Common myeloid progenitor, CD34-positive (primary cell): ENCODE results near the gene MPIG6B.
A peak's percentile ranks its signal among the peaks of the same experiment; 100 is the strongest.

Experiments used
- CTCF ChIA-PET: fragments of 350-600 bp; sonication (Branson Sonifier 250); formaldehyde crosslinking; loops from one replicate; lab custom pipeline; 2021; ENCODE audit warnings: antibody characterized with exemption; lab: Charles Lee
- POLR2A ChIA-PET: fragments of 350-600 bp; sonication (Branson Sonifier 250); formaldehyde crosslinking; loops from one replicate; lab custom pipeline; 2021; ENCODE audit warnings: antibody characterized with exemption; lab: Charles Lee
- DNase-seq, 3 donors: peaks; one replicate each; pipeline versions ENCODE4 v3.0.0 to v3.0.0-alpha.2; 2013
- H3K27ac ChIP-seq, 2 experiments: 1 replicate in 1 of 2; 2 replicates in 1 of 2; pipeline ENCODE4 v1.7.0; 2013; ENCODE audit warnings: inconsistent platforms in 2 of 2, low read length in 2 of 2, mild to moderate bottlenecking in 2 of 2, low read depth in 1 of 2, moderate library complexity in 1 of 2; ENCODE audit not compliant: severe bottlenecking in 2 of 2, insufficient read depth in 1 of 2, poor library complexity in 1 of 2
- H3K27me3 ChIP-seq, 5 experiments: replicated peaks in 2 of 5; 1 replicate in 3 of 5; 2 replicates in 2 of 5; pipeline versions ENCODE4 v1.6.1 to v1.7.0; 2013; ENCODE audit warnings: low read length in 4 of 5, mild to moderate bottlenecking in 2 of 5, moderate library complexity in 2 of 5, inconsistent platforms in 1 of 5; ENCODE audit not compliant: insufficient read depth in 5 of 5, control insufficient read depth in 4 of 5
- H3K36me3 ChIP-seq, 4 experiments: 1 replicate in 2 of 4; 2 replicates in 2 of 4; pipeline versions ENCODE4 v1.6.1 to v1.7.0; 2013; ENCODE audit warnings: low read length in 3 of 4, control low read depth in 1 of 4, mild to moderate bottlenecking in 1 of 4; ENCODE audit not compliant: control insufficient read depth in 4 of 4, insufficient read depth in 4 of 4
- H3K4me1 ChIP-seq, 4 experiments: 1 replicate in 3 of 4; 2 replicates in 1 of 4; pipeline versions ENCODE4 v1.6.1 to v1.7.1; 2013; ENCODE audit warnings: low read length in 3 of 4, mild to moderate bottlenecking in 3 of 4, control low read depth in 1 of 4, inconsistent platforms in 1 of 4, moderate library complexity in 1 of 4; ENCODE audit not compliant: control insufficient read depth in 4 of 4, insufficient read depth in 4 of 4; ENCODE audit errors: control extremely low read depth in 1 of 4
- H3K4me3 ChIP-seq, 7 experiments: 1 replicate in 4 of 7; 2 replicates in 3 of 7; pipeline versions ENCODE4 v1.5.1 to v1.7.0; 2013; ENCODE audit warnings: mild to moderate bottlenecking in 7 of 7, low read length in 6 of 7, moderate library complexity in 6 of 7, inconsistent platforms in 2 of 7, low read depth in 2 of 7, control low read depth in 1 of 7; ENCODE audit not compliant: insufficient read depth in 4 of 7, control insufficient read depth in 1 of 7; ENCODE audit errors: extremely low read depth in 1 of 7
- H3K9me3 ChIP-seq, 5 experiments: 1 replicate in 4 of 5; 2 replicates in 1 of 5; pipeline versions ENCODE4 v1.6.1 to v1.7.1; 2013; ENCODE audit warnings: low read length in 4 of 5, mild to moderate bottlenecking in 2 of 5, inconsistent platforms in 1 of 5, low read depth in 1 of 5, moderate library complexity in 1 of 5; ENCODE audit not compliant: control insufficient read depth in 4 of 5, insufficient read depth in 2 of 5; ENCODE audit errors: control extremely low read depth in 1 of 5
- WGBS: methylation state at CpG from one replicate; pipeline ENCODE4 v1.1.5; 2013; ENCODE audit not compliant: insufficient coverage; 5-methylcytosine and 5-hydroxymethylcytosine counted together

The MPIG6B gene

DNA sequence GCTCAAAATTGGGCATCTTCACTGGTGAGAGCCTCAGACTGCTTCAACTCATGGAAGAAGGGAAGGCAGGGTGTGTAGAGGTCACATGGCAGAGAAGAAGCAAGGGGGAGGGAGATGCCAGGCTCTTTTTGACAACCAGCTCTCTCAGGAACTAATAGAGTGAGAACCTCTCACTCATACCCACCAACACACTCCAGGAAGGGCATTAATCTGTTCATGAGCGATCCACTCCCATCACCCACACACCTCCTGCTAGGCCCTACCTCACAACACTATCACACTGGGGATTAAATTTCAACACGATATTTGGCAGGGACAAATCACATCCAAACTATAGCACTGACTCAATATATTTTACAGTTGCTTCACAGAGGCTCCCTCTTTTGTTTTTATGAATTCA, 18.6 kb downstream of the MPIG6B start:
- Histone ChIP-seq H3K4me1 (peaks cover 15 to 42% (median 35%) of the 10 kb centered on the region in 4 experiments), H3K27ac (peak overlapping the region in 1 of 2 experiments; percentile 52), H3K4me3 (no peak overlapping the region), H3K27me3 (no peaks in the 10 kb centered on the region), H3K9me3 (no peaks in the 10 kb centered on the region), H3K36me3 (peaks cover 6 to 34% (median 18%) of the 10 kb centered on the region in 4 experiments)
- WGBS = 100% methylated on average over 1 of the region's 2 CpGs
- no peak for DNase-seq
- ChIA-PET CTCF (interaction anchor here (0.9 to 19.7 kb wide), 7 partner anchors 10 to 89 kb away, joined by 3 to 268 read pairs (median 4); partner anchors contain the start of genes DDAH2 and SAPCD1), POLR2A (interaction anchor here (0.6 to 2.6 kb wide), 3 partner anchors 14 to 20 kb away, joined by 3 to 10 read pairs (median 3); no protein-coding TSS in a partner anchor)

DNA sequence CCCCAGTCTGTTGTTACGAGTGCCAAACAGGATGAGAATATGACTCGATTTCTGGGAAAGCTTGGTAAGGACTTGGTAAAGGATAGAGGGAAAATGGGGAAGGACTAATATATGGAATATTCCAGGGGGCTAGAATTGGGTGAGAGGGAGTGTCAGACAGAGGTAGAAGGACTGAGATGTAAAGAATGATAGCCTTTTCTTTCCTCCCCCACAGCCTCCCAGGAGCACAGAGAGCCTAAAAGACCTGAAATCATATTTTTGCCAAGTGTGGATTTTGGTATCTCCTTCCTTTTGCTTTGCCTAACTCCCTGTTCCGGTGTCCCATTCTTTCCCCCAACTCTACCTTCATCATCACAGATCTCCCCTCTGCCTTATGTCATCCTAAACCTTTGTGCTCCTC, 19.7 kb downstream of the MPIG6B start:
- Histone ChIP-seq H3K4me1 (peaks cover 15 to 33% (median 24%) of the 10 kb centered on the region in 4 experiments), H3K9me3 (no peaks in the 10 kb centered on the region), H3K36me3 (peaks cover 6 to 44% (median 23%) of the 10 kb centered on the region in 4 experiments), H3K27me3 (no peaks in the 10 kb centered on the region), H3K4me3 (no peak overlapping the region), H3K27ac (peak overlapping the region in 1 of 2 experiments; percentile 52)
- 100% methylated on average over 3 of the region's 3 CpGs for WGBS
- ChIA-PET CTCF (interaction anchor here (1.1 kb wide), 1 partner anchor 26 kb away, joined by 3 read pairs; no protein-coding TSS in a partner anchor), POLR2A (interaction anchor here (0.6 kb wide), 1 partner anchor 84 kb away, joined by 3 read pairs; no protein-coding TSS in a partner anchor)
- DNase-seq = no peak

DNA sequence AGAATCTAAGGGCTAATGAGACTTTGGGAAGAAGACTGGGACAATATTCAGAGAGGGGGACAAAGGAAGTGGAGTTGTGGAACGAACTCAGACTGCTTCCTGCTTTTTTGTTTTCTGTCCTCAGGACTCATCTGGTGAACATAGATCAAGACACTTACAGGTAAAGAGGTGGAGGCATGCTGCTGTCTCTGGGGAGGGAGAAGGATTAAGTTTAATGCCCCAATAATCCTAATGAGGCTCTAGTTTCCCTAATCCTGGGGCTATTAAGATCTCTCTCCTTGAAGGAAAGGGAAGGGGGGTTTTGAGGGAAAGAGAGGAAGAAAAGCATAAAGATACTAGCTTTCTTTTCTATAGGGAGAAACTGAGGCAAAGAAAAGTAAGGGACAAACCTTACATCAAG, 21.2 kb downstream of the MPIG6B start:
- Histone ChIP-seq H3K9me3 (no peaks in the 10 kb centered on the region), H3K36me3 (peaks cover 8 to 52% (median 27%) of the 10 kb centered on the region in 4 experiments), H3K27me3 (no peaks in the 10 kb centered on the region), H3K27ac (peak overlapping the region in 1 of 2 experiments; percentile 52), H3K4me1 (peaks cover 4 to 19% (median 9%) of the 10 kb centered on the region in 4 experiments), H3K4me3 (no peak overlapping the region)
- ChIA-PET CTCF (interaction anchor here (0.8 to 1.8 kb wide), 2 partner anchors 25 to 33 kb away, joined by 3 to 8 read pairs; no protein-coding TSS in a partner anchor), POLR2A (no interaction called here)
- 80% methylated on average over 1 of the region's 1 CpG for whole genome bisulfite sequencing
- DNase-seq = no peak

DNA sequence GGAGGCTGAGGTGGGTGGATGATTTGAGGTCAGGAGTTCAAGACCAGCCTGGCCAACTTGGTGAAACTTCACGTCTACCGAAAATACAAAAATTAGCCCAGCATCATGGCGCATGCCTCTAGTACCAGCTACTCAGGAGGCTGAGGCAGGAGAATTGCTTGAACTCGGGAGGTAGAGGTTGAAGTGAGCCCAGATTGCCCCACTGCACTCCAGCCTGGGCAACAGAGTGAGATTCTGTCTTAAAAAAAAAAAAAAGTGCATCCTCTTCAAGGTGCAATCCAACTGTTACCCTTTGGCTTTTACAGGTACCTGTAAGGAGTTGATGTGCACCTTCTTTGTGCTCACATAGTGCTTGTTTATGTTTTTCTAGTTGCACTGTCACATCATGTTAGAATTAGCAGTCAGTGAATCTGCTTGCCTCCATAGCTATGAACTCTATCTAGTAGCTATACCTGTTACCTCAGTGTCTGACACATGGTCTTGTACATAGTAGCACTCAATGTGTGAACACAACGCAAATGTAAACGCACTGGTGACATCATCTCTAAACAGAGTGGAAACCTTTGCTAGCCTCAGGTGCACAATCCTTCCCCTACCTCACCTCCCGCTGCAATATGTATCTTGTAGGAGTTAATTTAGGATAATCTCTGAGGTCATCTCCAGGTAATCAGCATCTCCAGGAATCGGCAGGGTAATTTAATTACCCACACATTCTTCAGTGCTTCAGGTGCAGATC, 26.3 kb downstream of the MPIG6B start:
- Histone ChIP-seq H3K4me3 (no peak overlapping the region), H3K36me3 (peaks cover 0 to 40% (median 18%) of the 10 kb centered on the region in 4 experiments), H3K27ac (peak overlapping the region in 1 of 2 experiments; percentile 6), H3K9me3 (no peaks in the 10 kb centered on the region), H3K27me3 (no peaks in the 10 kb centered on the region), H3K4me1 (no peaks in the 10 kb centered on the region)
- DNase-seq = no peak
- ChIA-PET POLR2A (interaction anchor here (0.7 kb wide), 1 partner anchor 78 kb away, joined by 5 read pairs; no protein-coding TSS in a partner anchor), CTCF (interaction anchor here (0.7 to 1.1 kb wide), 5 partner anchors 11 to 1578 kb away, joined by 3 to 4 read pairs (median 3); no protein-coding TSS in a partner anchor)
- WGBS = 100% methylated on average over 5 of the region's 8 CpGs

DNA sequence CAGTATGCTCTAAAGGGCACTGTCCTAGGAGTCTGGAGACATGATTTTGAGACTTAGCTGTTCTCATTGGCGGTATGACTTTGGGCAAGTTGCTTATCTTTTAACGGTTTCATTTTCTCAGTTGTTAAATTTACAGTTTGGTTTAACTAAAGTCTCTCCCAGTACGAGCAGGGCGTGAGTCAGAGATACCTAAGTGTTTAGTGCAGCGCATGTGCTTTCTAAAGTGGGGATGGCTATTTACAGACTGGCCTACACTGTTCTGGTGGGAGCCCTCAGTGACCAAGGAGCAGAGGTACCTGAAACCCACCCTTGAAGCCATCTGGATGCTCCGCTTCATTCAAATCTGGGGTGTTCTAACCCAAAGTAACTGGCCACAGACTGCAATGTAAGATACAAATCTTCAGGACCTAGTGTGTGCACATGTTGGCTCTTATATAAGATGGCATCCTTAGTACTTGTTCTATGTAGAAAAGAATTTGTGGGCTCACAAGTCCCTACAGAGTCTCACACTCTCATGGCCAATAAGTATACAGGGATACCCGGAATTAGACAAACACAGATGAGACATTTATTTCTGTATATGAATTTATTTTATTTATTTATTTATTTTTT, 27.3 kb downstream of the MPIG6B start:
- DNase-seq = no peak
- no peaks in the 10 kb centered on the region for H3K4me1 ChIP-seq
- peak overlapping the region in 1 of 2 experiments; percentile 40 for H3K27ac ChIP-seq
- no peaks in the 10 kb centered on the region for H3K9me3 ChIP-seq
- CTCF ChIA-PET = interaction anchor here (1.0 to 1.4 kb wide), 4 partner anchors 10 to 41 kb away, joined by 3 to 7 read pairs (median 3); partner anchors contain the start of gene MSH5
- no peak overlapping the region for H3K4me3 ChIP-seq
- peaks cover 0 to 33% (median 14%) of the 10 kb centered on the region in 4 experiments for H3K36me3 ChIP-seq
- POLR2A ChIA-PET = no interaction called here
- no peaks in the 10 kb centered on the region for H3K27me3 ChIP-seq
- 97% methylated on average over 5 of the region's 7 CpGs for WGBS

DNA sequence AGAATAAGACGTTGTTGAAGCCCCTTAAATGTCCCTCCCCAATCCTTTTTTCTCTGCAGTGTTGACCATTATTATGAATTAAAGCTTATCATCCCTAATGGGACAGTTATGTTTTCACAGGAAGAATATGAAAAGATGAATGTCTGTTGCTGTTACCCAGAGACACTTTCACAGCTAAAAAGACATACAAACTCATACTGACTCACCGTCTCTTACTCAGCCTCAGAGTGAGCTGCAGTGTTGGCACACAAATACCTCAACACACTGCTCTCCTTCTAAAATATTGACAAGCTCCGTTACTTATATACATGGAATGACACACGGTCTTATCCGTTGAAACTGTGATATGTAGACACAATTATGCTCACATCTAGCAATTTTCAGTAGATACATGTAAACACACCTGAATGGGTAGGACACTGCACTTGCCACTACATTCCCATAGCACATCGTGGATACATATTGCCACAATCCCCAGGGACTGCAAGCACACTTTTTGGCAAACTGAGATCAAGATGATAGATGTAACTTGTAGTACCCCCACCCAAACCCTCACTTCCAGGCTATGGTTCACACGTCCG, 29.7 kb downstream of the MPIG6B start:
- Histone ChIP-seq H3K4me1 (no peaks in the 10 kb centered on the region), H3K9me3 (no peaks in the 10 kb centered on the region), H3K27ac (no peak overlapping the region), H3K4me3 (no peak overlapping the region), H3K36me3 (peaks cover 0 to 24% (median 10%) of the 10 kb centered on the region in 4 experiments), H3K27me3 (no peaks in the 10 kb centered on the region)
- CTCF ChIA-PET = interaction anchor here (0.5 to 1.5 kb wide), 6 partner anchors 11 to 77 kb away, joined by 3 to 5 read pairs (median 4); no protein-coding TSS in a partner anchor
- POLR2A ChIA-PET = no interaction called here
- DNase-seq = no peak
- WGBS = 100% methylated on average over 5 of the region's 8 CpGs
